Stimulated activated CD4-positive, alpha-beta T cell treated with anti-CD3 and anti-CD28 coated beads, Interleukin-15, amount 100 ng/mL, for 48 hours (primary cell): ENCODE results near the gene CHAT.
"Not testable (repeated sequence)": the region's sequence is repeated elsewhere in the genome, so short reads cannot be mapped to it uniquely, and the experiment has no call there.

Source experiments
- DNase-seq, 2 donors: peaks; one replicate each; pipeline ENCODE4 v3.0.0-alpha.2; 2020; ENCODE audit warnings: low read depth in 2 of 2

CHAT gene

GRCh38 chr10:49653273-49653929, 39.6 kb downstream of the CHAT start:
- no peak for DNase-seq

- DNase-seq: no peak
Observed at GRCh38 chr10:49654036-49654693, 40.3 kb downstream of the CHAT start.

DNA sequence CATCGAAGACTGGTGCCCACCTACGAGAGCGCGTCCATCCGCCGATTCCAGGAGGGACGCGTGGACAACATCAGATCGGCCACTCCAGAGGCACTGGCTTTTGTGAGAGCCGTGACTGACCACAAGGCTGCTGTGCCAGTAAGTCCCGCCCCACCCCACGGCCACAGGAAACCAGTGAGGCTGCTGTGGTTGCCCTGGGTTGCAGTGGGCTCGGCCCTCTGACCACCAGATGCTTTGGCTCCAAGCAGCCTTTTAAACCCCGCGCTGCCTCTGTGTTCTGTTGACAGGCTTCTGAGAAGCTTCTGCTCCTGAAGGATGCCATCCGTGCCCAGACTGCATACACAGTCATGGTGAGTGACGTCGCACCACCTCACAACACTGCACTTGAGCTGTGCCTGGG, 41.3 kb downstream of the CHAT start:
- DNase-seq: no peak

DNA sequence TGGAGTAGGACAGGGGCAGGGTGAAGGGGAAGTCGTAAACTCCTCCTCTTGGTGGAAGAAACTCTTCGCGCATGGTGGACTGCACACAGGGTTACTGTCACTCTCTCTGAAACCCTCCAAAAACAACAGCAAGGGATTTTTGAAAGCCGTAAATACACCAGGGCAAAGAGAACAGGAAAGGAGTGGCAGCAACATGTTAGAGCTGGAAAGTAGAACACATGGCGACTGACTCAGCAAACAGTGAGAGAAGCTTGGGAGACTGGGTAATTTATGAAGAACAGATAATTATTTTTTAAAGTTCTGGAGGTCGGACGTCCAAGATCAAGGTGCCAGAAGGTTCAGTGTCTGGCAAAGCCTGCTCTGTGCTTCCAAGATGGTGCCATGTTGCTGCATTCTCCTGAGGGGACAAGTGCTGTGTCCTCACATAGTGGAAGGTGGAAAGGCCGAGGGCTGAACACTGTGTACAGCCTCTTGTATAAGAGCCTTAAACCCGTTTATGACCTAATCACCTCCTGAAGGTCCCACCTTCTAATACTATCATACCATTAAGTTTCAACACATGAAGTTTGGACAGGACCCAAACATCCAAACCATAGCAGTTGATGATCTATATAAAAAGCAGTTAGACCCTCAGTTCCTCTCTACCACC, 43.1 kb downstream of the CHAT start:
- no peak for DNase-seq

DNA sequence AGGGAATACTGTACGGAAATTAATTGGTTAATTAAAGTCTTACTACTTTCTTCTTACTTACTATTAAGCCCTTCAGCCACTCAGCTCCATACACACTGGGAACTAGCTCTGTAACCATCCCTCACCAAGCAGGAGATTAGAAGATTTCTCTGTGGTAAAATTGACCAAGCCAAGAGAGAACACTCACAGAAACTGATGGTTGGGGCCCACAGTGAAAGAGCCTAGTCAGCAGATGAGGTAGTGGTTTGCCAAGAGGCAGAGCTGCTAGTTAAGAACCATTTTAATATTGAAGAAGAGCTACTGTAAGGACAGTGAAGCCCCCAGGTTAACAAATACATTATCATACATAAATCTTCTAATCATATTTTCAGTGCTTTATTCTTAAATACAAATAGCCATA, 43.8 kb downstream of the CHAT start:
- no peak for DNase-seq

- no peak for DNase-seq
Observed at GRCh38 chr10:49661140-49661856, 47.5 kb downstream of the CHAT start.

DNA sequence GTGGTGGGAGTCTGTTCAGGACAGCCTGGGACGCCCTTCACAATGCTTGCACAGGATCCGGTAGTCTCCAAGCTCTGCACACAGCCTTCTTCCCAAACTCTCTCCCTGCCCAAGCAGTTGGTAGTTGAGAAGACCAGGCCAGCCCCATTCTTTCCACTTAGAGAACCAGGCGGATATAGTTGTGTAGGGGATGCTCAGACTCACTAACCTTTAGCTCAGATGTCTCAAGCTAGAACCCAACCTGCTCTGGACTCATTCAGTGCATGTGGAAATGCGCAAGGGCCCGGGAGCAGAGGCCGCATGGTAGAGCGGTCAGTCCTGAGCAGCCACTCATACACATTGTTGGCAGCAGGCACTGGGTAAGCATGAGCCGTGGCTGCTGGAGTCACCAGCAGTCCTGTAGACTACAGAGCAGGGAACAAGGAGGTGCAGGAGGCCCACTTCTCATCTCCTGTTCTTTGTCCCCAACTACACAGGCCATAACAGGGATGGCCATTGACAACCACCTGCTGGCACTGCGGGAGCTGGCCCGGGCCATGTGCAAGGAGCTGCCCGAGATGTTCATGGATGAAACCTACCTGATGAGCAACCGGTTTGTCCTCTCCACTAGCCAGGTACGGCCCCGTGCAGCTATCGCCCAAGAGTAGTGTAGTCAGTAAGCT, 48.5 kb downstream of the CHAT start:
- DNase-seq: no peak

GRCh38 chr10:49663596-49663995, 49.8 kb downstream of the CHAT start:
- no peak for DNase-seq

GRCh38 chr10:49664006-49664841, 50.4 kb downstream of the CHAT start:
- DNase-seq: no peak

DNA sequence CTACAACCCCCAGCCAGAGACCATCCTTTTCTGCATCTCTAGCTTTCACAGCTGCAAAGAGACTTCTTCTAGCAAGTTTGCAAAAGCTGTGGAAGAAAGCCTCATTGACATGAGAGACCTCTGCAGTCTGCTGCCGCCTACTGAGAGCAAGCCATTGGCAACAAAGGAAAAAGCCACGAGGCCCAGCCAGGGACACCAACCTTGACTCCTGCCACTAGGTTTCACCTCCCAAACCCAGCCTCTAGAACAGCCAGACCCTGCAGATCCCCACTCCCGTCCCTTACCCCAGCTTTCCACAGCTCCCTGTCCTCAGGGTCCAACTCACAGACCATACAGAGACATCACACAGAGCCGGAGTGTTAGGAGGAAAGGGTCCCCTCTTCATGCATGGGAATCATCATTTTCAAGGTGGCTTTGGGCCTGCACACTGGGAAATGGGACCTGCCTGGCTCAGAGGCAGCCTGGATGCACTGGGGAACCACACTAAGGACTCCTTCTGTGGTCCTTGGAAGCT, 51.1 kb downstream of the CHAT start:
- no peak for DNase-seq

GRCh38 chr10:49666054-49666615, 52.3 kb downstream of the CHAT start:
- DNase-seq: no peak

DNA sequence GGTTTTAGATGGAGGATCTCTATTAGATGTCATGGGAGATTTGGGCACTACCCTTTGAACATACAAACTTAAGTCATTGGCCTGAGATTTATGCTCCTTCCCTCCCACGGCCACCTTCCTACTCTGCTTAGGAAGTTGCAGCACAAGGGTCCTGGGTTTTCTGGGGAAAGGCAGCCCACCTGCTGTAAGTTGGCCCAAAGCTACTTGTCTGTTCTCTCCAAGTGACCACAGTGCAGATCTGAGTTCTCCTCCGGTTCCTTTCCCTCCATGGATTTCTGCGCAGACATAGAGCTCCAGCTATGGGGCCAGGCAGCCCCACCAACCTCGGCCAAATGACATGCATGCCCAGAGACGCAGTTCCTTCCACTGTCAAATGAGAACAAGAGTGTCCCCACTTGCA, 52.8 kb downstream of the CHAT start:
- DNase-seq: no peak

GRCh38 chr10:49667991-49668390, 54.2 kb downstream of the CHAT start:
- no peak for DNase-seq

DNA sequence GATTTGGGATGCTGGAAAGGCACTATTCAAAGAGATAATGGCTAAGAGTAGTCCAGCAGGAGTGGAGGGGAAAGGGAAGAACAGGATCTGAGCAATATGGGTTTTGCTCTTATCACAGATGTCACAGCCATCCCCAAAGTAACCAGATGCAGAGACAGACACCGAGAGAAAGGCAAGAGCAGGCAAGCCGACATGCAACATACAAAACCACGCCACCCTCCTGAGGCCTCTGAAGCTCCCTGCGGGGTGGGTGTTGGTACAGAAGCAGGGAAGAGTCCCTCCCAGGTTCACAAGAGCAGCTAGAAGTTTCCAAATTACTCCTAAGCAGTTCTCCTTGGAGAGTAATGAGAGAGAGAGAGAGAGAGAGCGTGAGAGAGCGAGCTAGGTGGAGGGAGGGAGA, 54.8 kb downstream of the CHAT start:
- no peak for DNase-seq

DNA sequence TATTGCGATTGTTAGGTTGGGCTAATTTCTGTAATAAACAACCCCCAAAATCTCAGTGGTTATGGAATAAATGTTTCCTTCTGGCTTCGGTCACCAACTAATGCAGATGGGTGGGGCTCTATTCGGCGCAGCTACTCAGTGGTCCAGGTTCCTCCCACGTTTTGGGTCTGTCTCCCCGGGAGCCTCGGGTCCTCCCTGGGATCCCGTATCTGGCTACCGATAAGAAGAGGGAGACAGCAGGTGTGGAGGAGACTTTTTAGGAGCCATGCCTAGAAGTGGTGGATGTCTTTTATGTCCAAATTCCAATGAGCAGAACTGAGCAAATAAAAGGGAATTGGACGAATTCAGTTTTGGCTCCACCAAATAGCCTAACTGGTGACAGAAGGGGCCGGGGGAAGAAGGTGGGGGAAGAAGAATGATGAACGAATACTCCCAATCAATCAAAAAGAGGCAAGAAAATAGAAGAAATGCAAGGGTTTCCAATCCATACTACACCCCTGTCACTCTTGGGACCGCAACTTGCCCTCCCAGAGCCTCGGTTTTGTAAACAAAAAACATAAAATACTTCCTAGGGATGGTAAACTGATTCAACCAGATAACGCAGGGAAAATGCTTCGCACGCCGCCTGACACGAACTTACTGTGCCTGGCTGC, 65.1 kb downstream of the CHAT start:
- DNase-seq: no peak

- peak in 1 of 2 donors; percentile 28 for DNase-seq
Observed at GRCh38 chr10:49679480-49679893, 65.7 kb downstream of the CHAT start, which contains the start of gene C10orf53. C10orf53 (plus strand) TSS chr10:49679651; CDS start chr10:49679698, 47 bp downstream.

- not testable (repeated sequence) for DNase-seq
Observed at GRCh38 chr10:49682449-49682848, 68.6 kb downstream of the CHAT start.

DNA sequence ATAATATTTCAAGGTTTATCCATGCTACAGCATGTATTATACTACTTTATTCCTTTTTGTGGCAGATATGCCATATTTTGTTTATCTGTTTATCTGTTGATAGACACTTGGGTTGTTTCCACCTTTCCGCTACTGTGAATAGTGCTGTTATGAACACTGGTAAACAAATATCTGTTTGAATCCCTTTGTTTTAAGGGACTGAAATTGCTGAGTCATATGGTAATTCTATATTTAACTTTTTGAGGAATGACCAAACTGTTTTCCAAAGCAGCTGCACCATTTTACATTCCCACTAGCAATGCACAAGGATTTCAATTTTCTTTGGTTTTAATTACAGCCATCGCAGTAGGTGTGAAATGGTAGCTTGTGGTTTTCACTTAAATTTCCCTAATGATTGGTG, 69.0 kb downstream of the CHAT start:
- DNase-seq: no peak

DNA sequence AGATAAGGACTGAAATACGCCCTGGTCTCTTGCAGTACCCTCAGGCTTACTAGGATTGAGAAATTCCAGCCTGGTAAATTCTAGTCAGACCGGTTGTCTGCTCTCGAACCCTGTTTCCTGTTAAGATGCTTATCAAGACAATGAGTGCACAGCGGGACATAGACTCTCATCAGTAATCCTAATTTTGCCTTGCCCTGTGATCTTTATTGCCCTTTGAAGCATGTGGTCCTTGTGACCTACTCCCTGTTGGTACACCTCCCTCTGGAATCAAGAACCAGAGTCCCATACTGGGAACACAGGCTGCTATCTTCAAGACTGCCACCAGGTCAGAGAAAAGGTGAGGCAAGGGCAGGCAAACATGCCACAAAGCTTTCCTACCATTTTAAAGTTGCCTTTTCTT, 72.8 kb downstream of the CHAT start:
- DNase-seq: no peak
